Stimulated activated CD8-positive, alpha-beta memory T cell treated with anti-CD3 and anti-CD28 coated beads, Interleukin-15, amount 100 ng/mL, for 48 hours (primary cell): ENCODE measurements around the gene RAB44.

Experiments
- DNase-seq, 2 donors: peaks; one replicate each; pipeline ENCODE4 v3.0.0-alpha.2; 2020; ENCODE audit warnings: low read depth in 2 of 2

Gene RAB44

DNA sequence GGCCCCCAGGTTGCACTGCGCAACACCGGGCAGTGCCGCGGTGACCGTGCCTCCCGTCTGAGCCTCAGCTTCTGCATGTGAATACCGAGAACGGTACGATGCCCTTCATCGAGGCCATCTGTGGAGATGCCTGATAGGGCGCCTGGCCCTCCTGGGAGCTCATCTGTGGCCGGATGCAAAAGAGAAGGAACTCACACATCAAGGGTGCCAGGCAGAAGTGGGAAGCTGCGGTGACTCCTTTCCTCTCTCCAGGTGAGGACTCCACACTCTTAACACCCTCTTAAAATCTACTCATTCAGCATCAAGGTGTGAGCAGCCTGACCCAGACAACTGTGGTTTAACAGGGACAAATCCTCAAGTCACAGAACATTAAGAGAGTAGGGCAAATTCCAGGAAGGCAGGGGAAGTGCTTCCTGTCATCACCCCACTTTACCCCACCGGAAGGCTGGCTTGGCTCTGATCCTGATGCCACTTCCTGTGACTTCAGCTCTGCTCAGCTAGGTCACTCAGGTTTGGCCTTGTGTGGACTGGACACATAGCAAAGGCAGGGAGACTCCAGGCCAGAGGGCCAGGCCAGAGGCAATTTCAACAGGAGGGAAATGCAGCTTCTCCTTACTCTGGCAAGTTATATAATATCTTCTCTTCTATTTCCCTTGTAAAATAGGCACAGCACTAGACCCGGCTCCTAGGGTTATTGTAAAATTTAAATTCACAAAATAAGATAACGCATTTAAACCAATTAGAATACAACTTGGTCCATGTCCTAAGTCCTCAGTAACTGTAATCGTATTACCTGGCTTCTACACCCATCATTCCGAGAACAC, 72.3 kb downstream of the RAB44 start:
- peak in 1 of 2 donors; percentile 26 for DNase-seq

DNA sequence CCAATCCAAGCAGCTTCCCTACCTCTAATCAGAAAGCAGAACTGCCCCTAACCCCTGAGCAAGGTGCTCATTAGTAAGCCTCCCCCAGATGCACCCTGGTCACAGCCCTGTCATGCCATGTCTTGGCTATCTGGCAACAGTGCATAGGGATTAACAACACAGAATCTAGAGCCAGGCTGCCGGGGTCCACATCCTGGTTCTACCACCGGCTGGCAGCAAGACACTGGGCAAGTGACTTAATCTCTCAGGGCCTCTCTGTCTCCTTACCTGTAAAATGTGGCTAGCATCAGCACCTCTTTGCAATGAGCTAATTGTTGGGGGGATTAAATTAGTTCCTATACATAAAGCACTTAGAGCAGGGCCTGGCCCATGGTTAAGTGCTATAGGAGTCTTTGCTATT, 73.5 kb downstream of the RAB44 start:
- DNase-seq = no peak

DNA sequence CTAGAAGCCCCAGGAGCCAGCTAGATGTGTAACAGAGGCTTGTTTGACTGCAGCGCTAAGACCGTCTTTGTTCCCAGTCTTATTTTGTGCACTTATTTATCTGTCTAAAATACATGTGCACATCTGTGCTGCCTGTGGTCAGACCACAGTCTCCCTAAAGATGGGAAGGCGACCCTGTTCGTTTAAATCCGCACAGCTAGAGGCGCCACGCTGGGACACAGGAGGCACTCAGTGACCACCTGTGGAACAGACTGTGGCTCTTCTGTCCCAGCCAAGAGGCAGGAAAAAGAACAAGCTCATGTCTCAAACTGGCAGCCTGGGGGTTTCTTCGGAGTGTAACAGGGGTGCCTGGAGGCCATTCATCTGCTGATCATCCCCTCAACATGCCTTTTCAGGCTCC, 74.8 kb downstream of the RAB44 start:
- DNase-seq = no peak

DNA sequence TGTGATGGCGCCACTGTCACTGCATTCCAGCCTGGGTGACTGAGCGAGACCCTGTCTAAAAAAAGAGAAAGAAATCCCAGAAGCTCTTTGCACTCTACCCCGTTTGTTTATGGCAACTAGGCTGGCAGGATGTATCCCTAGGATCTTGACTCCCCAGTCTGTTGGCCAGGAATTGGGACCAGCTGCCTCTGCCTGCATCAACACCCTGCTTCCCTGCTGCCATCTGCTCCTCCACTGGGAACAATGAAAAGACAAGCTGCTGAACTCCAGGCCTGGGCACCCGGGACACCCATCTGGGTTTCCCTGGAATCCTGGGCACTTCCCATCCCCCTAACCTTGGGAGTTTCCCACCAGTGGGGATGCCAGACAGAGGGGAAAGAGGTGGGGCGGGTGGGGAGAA, 76.7 kb downstream of the RAB44 start:
- no peak for DNase-seq

DNA sequence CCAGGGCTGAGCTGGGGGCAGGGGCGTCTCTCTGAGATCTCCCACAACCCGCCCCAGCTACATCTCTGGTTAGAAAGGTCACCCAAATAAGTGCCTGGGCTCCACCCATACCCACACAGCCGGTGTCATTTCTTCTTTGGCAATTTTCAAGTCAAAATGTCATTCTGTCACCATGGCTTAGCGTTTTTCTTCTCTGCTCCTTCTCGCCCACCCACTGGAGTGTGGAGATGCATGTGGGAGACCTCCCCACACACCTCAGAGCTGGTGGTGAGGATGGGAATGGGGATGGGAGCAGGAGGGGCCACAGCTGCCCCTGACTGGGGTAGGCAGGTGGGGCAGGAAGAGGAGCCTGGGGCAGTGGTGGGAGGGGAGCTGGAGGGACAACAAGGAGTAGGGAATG, 78.5 kb downstream of the RAB44 start:
- DNase-seq = no peak

DNA sequence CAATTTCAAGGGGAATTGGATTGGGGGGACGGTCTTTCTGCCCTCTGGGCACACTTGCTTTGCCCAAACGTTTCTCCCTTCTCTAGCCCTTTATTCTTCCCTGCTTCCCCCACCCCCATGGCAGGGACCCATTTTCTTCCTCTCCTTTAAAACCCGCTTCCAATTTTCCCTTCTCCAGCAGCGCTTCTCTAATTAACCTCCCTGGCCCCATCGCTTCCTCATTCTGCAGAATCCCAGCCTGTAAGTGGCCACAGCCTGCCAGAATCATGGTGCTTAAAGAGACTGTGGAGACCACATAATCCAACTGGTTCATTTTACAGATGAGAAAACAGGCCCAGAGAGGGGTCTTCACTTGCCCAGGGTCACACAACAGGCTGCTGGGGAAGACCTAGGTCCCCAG, 80.2 kb downstream of the RAB44 start:
- no peak for DNase-seq

DNA sequence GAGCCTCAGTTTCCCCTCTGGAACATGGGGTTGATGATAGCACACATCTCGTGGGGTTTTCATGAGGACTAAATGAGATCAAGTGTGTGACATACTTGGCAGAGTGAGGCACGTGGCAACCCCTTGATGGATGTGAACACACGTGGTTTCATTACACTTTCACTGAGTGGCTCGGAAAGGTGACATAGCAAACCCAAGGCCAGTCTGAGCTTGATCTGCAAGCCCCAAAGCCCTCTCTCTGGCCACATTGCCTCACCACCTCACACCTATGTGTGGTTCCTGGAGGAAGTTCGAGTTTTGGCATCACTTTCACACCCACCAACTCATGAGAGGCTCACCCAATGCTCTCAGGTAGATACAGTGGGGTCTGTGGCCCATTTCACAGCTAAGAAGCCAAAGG, 81.6 kb downstream of the RAB44 start:
- no peak for DNase-seq

DNA sequence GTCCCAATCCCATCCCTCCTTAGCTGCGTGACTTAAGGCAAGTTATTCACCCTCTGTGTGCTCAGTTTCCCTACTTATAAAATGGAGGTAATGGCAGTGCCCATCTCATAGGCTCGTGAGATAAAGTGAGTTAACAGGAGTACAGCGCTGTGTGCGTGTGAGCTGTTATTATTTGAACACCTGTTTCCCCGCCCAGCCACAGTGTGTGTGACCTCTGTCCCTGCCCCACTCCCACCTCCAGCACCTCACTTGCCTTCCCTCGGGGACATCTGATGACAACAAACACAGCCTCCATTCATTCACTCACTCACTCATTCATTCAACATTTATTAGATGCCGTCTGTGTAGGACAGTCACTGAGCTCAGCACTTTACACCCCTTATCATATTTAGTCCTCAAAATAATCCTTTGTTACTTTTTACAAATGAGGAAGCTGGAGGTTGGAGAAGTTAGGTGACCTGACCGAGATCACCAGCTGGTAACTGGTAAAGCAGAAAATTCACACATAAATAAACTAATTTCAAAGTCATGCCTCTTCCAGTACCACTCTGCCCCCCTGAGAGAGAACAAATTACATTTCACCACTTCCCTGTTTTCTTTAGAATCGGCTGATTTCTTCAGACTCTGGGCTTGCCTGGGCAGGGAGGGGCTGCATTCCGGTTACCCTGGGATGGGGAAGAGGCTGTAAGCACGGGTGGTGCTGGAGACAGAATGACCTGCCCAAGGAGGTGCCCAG, 83.0 kb downstream of the RAB44 start:
- no peak for DNase-seq

DNA sequence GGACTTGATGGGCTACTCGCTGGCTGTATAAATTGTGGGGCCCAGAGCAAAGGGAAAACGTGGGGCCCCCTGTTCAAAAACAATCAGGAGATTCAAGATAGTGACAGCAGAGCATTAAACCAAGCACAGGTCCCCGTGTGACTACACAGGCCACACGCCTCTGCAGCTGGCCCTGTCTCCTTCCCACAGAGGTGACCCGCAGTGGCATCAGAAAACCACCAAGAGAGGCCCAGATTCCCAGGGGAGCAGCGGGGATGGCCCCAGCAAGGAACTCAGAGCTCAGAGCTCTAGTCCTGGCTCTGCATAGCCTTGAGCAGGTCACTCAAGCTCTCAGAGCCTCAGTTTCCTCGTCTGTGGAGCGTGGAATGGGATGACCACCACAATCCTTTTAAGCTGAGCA, 84.0 kb downstream of the RAB44 start:
- no peak for DNase-seq
